HepG2 (cell line): ENCODE data around the gene KCTD16. TPM values are rescaled to one million over a fixed set of nuclear protein-coding genes. Genes with fewer than 3 reads are reported as not detected.

Experiments used
- ATAC-seq: fragments of 200-7000 bp; cut with Tn5 transposase; 3 replicates; pipeline ENCODE4 v1.9.1; 2020; ENCODE audit warnings: mild to moderate bottlenecking, moderate library complexity
- BruUV-seq: library from RNA; stranded (reverse); fragments of 400-500 nt; replicated peaks from 2 replicates; lab custom pipeline; 2021; lab: Mats Ljungman, UMichigan
- CTCF ChIA-PET: fragments of 300-600 bp; formaldehyde crosslinking; extraction: SDS; loops from one replicate; lab custom pipeline; 2021; ENCODE audit warnings: low total read pairs, inconsistent platforms, low intra/inter-chr PET ratio; lab: Yijun Ruan, JAX
- POLR2A ChIA-PET: fragments of 350-600 bp; sonication (Branson Sonifier 250); formaldehyde crosslinking; loops from one replicate; lab custom pipeline; 2020; ENCODE audit warnings: antibody characterized with exemption, inconsistent platforms; lab: Yijun Ruan, JAX
- DNase-seq: peaks from one replicate; pipeline ENCODE4 v3.0.0-alpha.2; 2015; ENCODE audit warnings: low spot score
- FAIRE-seq: peaks from 3 replicates; lab custom pipeline; 2011; peaks lifted over from hg19 to GRCh38; lab: Jason Lieb, UNC
- H2AFZ ChIP-seq: one replicate; pipeline ENCODE4 v1.6.1; 2011; ENCODE audit warnings: low read length, inconsistent platforms
- H3K27ac ChIP-seq: fragments of 300-600 bp; 3 replicates; pipeline ENCODE4 v1.8.0; 2011; ENCODE audit warnings: mixed run types, mild to moderate bottlenecking, mixed read lengths, low read length, inconsistent platforms; ENCODE audit not compliant: insufficient read depth; ENCODE audit errors: extremely low read length
- H3K27me3 ChIP-seq, 2 experiments: fragments of 200-600 bp in 1 of 2; 2 replicates in 1 of 2; 3 replicates in 1 of 2; pipeline versions ENCODE4 v1.6.0 to v1.8.0; 2011; ENCODE audit warnings: low read length in 2 of 2, mild to moderate bottlenecking in 2 of 2, moderate library complexity in 2 of 2, inconsistent platforms in 1 of 2; ENCODE audit not compliant: insufficient read depth in 2 of 2, control insufficient read depth in 1 of 2
- H3K36me3 ChIP-seq, 2 experiments: fragments of 200-600 bp in 1 of 2; replicated peaks in 1 of 2; 2 replicates in 1 of 2; 3 replicates in 1 of 2; pipeline versions ENCODE4 v1.5.1 to v1.8.0; 2011; ENCODE audit warnings: low read length in 2 of 2, inconsistent platforms in 1 of 2; ENCODE audit not compliant: insufficient read depth in 2 of 2, control insufficient read depth in 1 of 2
- H3K4me1 ChIP-seq: 2 replicates; pipeline ENCODE4 v1.5.1; 2012; ENCODE audit warnings: low read length, inconsistent platforms; ENCODE audit not compliant: insufficient read depth
- H3K4me2 ChIP-seq: 2 replicates; pipeline ENCODE4 v1.6.0; 2011; ENCODE audit warnings: low read depth, low read length, inconsistent platforms
- H3K4me3 ChIP-seq, 3 experiments: fragments of 200-600 bp in 1 of 3; sonication (generic), shearing (Covaris generic) in 1 of 3; replicated peaks in 1 of 3; 2 replicates each; pipeline ENCODE4 v1.5.1; 2011 to 2016; ENCODE audit warnings: low read length in 3 of 3, inconsistent platforms in 2 of 3, low read depth in 2 of 3, mild to moderate bottlenecking in 2 of 3, control low read depth in 1 of 3, mixed read lengths in 1 of 3; ENCODE audit not compliant: insufficient read depth in 1 of 3
- H3K79me2 ChIP-seq: one replicate; pipeline ENCODE4 v1.6.1; 2011; ENCODE audit warnings: low read length, inconsistent platforms; ENCODE audit not compliant: insufficient read depth
- H3K9ac ChIP-seq: 2 replicates; pipeline ENCODE4 v1.6.0; 2011; ENCODE audit warnings: mild to moderate bottlenecking, low read depth, low read length, inconsistent platforms; ENCODE audit not compliant: insufficient read depth
- H3K9me3 ChIP-seq: 2 replicates; pipeline ENCODE4 v1.5.1; 2012; ENCODE audit warnings: mild to moderate bottlenecking, low read length
- H4K20me1 ChIP-seq: 2 replicates; pipeline ENCODE4 v1.6.0; 2011; ENCODE audit warnings: inconsistent platforms, mild to moderate bottlenecking, low read length, moderate library complexity; ENCODE audit not compliant: insufficient read depth
- ARNTL ChIP-seq: sonication (generic); formaldehyde crosslinking; IDR thresholded peaks from 2 replicates; pipeline ENCODE4 v1.4.0; 2020; ENCODE audit warnings: mild to moderate bottlenecking, missing genetic modification reagents
- BHLHE40 ChIP-seq: IDR thresholded peaks from 2 replicates; pipeline ENCODE4 v1.6.1; 2011; ENCODE audit warnings: low read length, improper control_type of control experiment
- DMTF1 ChIP-seq: sonication (generic); formaldehyde crosslinking; IDR thresholded peaks from 2 replicates; pipeline ENCODE4 v1.4.0; 2020; ENCODE audit warnings: mild to moderate bottlenecking, missing genetic modification reagents
- EED ChIP-seq: sonication (generic); formaldehyde crosslinking; IDR thresholded peaks from 2 replicates; pipeline ENCODE4 v1.5.0; 2020; ENCODE audit warnings: mild to moderate bottlenecking, missing genetic modification reagents
- GFI1 ChIP-seq: sonication (generic); formaldehyde crosslinking; IDR thresholded peaks from 2 replicates; pipeline ENCODE4 v1.5.0; 2020; ENCODE audit warnings: missing genetic modification reagents, mild to moderate bottlenecking, borderline replicate concordance
- HDAC2 ChIP-seq: sonication (generic); formaldehyde crosslinking; IDR thresholded peaks from 2 replicates; pipeline ENCODE4 v1.4.0; 2020; ENCODE audit warnings: missing genetic modification reagents
- HHEX ChIP-seq: IDR thresholded peaks from 2 replicates; pipeline ENCODE4 v1.6.1; 2016; ENCODE audit warnings: control low read depth
- KMT2A ChIP-seq: sonication (generic); formaldehyde crosslinking; IDR thresholded peaks from 2 replicates; pipeline ENCODE4 v1.4.0; 2020; ENCODE audit warnings: missing genetic modification reagents
- MBD4 ChIP-seq: IDR thresholded peaks from 2 replicates; pipeline ENCODE4 v1.6.1; 2012; ENCODE audit warnings: low read length, inconsistent platforms, borderline replicate concordance
- TCF12 ChIP-seq, 2 experiments: fragments of 450-650 bp in 1 of 2; sonication (generic) in 1 of 2; formaldehyde crosslinking in 1 of 2; IDR thresholded peaks; 2 replicates each; pipeline versions ENCODE4 v1.6.1 to v1.8.0; 2017 to 2022; ENCODE audit warnings: antibody characterized with exemption in 1 of 2, mild to moderate bottlenecking in 1 of 2, missing genetic modification reagents in 1 of 2, moderate library complexity in 1 of 2
- ZBTB20 ChIP-seq: sonication (generic); formaldehyde crosslinking; IDR thresholded peaks from 2 replicates; pipeline ENCODE4 v1.8.1; 2023; ENCODE audit warnings: missing genetic modification reagents, low read depth, mild to moderate bottlenecking, borderline replicate concordance
- ZMYM3 ChIP-seq: sonication (generic); formaldehyde crosslinking; IDR thresholded peaks from 2 replicates; pipeline ENCODE4 v1.5.1; 2020; ENCODE audit warnings: mild to moderate bottlenecking, missing genetic modification reagents
- ZNF260 ChIP-seq: sonication (generic); formaldehyde crosslinking; IDR thresholded peaks from 2 replicates; pipeline ENCODE4 v1.4.0; 2020; ENCODE audit warnings: missing genetic modification reagents, low read depth, mild to moderate bottlenecking, borderline replicate concordance
- ZNF775 ChIP-seq: sonication (generic); formaldehyde crosslinking; IDR thresholded peaks from 2 replicates; pipeline ENCODE4 v1.4.0; 2020; ENCODE audit warnings: missing genetic modification reagents, mild to moderate bottlenecking, moderate library complexity, borderline replicate concordance
- ZNF878 ChIP-seq: sonication (generic); formaldehyde crosslinking; IDR thresholded peaks from 2 replicates; pipeline ENCODE4 v1.8.1; 2023; ENCODE audit warnings: mild to moderate bottlenecking, missing genetic modification reagents, moderate library complexity
- WGBS: methylation state at CpG from one replicate; pipeline ENCODE4 v1.1.6; 2017; ENCODE audit warnings: low lambda C conversion rate; 5-methylcytosine and 5-hydroxymethylcytosine counted together
- in situ Hi-C: cut with HindIII; loops from 2 replicates; pipeline ENCODE4 v1.10.0; 2017; ENCODE audit warnings: low pct_unique_long_range_greater_than_20kb; ENCODE audit not compliant: extremely low pct_ligation_motif_present
- intact Hi-C: fragments of 100-400 bp; cut with micrococcal nuclease; formaldehyde crosslinking; loops from one replicate; pipeline ENCODE4 v1.10.0; 2022; ENCODE audit not compliant: unreplicated experiment
- polyA plus RNA-seq, 8 experiments: library from polyadenylated mRNA; depleted of rRNA in 3 of 8; stranded (reverse) in 7 of 8; unstranded in 1 of 8; fragments of >200 nt; fragmentation: Illumina TruSeq in 4 of 8; extraction: Trizol in 4 of 8; gene quantifications; 2 replicates each; pipeline versions ENCODE4 v1.2.1 to v1.2.3, GENCODE V29; 2011 to 2016; ENCODE audit warnings: low read depth in 4 of 8, missing spikeins in 1 of 8, mixed read lengths in 1 of 8; ENCODE audit not compliant: insufficient read depth in 1 of 8
- total RNA-seq, 5 experiments: library from RNA; depleted of rRNA; stranded (reverse); fragments of >200 nt; fragmentation: Illumina TruSeq; extraction: Trizol; gene quantifications; 2 replicates each; pipeline ENCODE4 v1.2.3, GENCODE V29; 2016; ENCODE audit warnings: low read depth in 1 of 5
- TF ChIP-seq, protein P1 (sequence below): sonication (generic); formaldehyde crosslinking; IDR thresholded peaks from 2 replicates; pipeline ENCODE4 v1.4.0; 2020; ENCODE audit warnings: missing genetic modification reagents

The KCTD16 gene
- total and polyA plus RNA-seq, 2 of the 13 experiments (the other 11 are each of a cell fraction or from before 2014, with no cell fraction given) = 0.02 to 0.09 TPM

DNA sequence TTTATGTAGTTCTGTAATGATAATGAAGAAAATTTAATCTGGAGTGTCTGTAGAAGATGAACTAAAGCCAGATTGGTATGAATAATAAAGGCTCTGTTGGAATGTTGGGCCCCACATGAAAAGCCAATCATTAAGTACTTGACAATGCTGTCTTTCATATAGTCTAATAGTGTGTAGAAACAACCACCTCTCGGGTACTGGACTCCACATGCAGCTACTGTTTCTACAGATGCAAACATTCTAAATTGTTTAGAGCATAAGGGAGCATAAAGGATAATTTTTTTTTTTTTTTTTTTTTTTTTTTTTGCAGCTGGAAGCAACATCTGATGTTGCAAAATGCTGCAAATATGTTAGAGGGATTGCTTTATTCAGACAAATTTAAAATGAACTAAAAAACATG lies 354.3 kb downstream of the KCTD16 start:
- H3K9ac ChIP-seq = no peak overlapping the region
- H2AFZ ChIP-seq = no peak overlapping the region
- BruUV-seq = no TSS peak
- H3K4me1 ChIP-seq = no peaks in the 10 kb centered on the region
- no peaks in the 10 kb centered on the region for H4K20me1 ChIP-seq
- 0% methylated on average over 1 of the region's 1 CpG for WGBS
- FAIRE-seq = no peak
- H3K4me2 ChIP-seq = no peak overlapping the region
- no peaks in the 10 kb centered on the region for H3K27me3 ChIP-seq
- no peak for DNase-seq
- H3K79me2 ChIP-seq = no peaks in the 10 kb centered on the region
- TF ChIP-seq ARNTL (CRISPR knock-in tag) (no peak), KMT2A (CRISPR knock-in tag) (no peak), HHEX (CRISPR knock-in tag) (no peak), ZMYM3 (CRISPR knock-in tag) (no peak), ZNF775 (CRISPR knock-in tag) (no peak), ZNF260 (CRISPR knock-in tag) (no peak), GFI1 (no peak), HDAC2 (CRISPR knock-in tag) (no peak), TCF12 (IDR thresholded peaks at IDR 0.05) (no peak), TCF12 (CRISPR knock-in tag; IDR thresholded peaks at IDR 0.05) (no peak), DMTF1 (no peak), ZBTB20 (CRISPR knock-in tag) (no peak), ZNF878 (no peak), EED (CRISPR knock-in tag) (no peak), BHLHE40 (no peak), MBD4 (no peak)
- TF ChIP-seq, protein P1, sequence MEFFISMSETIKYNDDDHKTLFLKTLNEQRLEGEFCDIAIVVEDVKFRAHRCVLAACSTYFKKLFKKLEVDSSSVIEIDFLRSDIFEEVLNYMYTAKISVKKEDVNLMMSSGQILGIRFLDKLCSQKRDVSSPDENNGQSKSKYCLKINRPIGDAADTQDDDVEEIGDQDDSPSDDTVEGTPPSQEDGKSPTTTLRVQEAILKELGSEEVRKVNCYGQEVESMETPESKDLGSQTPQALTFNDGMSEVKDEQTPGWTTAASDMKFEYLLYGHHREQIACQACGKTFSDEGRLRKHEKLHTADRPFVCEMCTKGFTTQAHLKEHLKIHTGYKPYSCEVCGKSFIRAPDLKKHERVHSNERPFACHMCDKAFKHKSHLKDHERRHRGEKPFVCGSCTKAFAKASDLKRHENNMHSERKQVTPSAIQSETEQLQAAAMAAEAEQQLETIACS (CRISPR knock-in tag) = no peak
- no peak for ATAC-seq
- in situ Hi-C loops = no loop called here
- H3K9me3 ChIP-seq = no peaks in the 10 kb centered on the region
- H3K36me3 ChIP-seq = no peaks in the 10 kb centered on the region
- intact Hi-C loops = no loop called here
- no peak overlapping the region for H3K27ac ChIP-seq
- CTCF ChIA-PET = no interaction called here
- POLR2A ChIA-PET = no interaction called here
- no peak overlapping the region for H3K4me3 ChIP-seq
